ENCODE data around the gene PLD5.

PLD5 gene

DNA sequence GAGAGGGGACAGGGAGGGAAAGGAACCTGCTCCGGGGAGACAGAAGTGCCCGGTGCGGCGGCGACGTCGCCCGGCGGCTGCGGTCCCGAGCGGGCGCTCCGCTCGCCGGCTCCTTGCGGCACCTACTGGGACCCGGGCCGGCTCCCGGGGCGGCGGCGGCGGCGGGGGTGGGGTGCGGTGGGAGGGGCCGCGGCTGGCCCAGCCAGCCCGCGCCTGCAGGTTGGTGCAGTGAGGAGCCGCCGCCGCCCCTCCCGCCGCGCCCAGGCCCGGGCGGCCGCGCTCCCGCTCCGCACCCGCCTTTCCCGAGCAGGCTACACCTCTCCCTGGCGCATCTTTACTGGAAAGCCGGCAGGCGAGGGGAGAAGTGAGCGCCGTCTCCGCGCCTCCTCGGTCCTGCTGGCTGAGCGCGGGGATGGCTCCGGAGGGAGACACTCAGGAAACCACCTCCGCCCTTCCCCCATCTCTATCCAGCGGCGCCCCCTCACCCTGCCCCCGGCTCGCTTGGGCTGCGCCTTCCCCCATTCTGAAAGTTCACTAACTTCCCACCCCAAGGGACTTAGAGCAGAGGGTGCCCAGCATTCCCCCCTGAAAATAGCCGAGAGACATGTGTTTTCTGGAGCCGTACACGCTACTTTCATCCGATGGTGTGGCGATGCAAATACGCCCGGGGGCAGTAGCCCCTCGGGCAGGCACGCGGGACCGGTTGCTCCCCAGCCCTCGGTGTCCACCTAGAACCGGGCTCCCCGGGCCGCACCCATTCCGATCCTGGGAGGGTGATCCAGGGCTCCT lies at the start of gene PLD5:
TSS of gene PLD5 (minus strand) at position 127 of the 789 bp plus-strand sequence.
- no peak for DNase-seq

DNA sequence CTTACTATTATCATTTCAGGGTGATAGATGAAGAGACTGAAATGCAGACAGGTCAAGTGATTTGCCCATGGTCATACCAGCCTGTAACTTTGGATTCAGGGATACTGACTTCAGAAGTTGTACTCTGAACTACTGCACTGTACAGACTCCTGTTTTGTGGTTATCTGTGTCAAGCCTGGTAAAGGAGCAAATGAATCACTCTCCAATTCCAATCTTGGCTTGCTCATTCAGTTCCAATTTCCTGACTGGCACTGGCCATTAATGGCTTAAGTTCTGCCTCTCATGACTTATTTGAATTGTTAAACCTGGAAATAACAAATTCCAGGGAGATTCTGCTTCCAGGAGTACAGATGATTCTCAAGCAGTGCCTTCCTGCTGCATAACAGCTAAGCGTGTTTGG lies 45.4 kb upstream of the PLD5 start:
- no peak for DNase-seq

DNA sequence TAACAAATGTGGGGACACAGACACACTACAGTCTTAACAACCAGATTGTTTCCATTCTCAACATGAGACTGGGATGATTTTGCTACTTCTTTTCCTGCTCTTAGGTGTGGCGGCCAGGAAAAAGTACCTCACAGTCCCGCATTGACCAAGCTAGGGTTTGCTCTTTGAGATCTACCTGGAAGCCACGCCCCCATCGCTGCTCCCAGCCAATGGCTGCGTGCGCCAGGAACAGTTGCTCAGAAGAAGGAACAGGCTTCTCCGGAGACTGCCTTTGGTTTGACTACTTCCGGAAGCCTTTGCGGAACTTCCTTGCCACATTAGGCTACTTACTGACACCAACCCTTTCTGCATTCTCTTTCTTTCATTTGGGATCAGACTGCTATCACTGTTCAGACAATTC lies 44.2 kb upstream of the PLD5 start:
- no peak for DNase-seq

DNA sequence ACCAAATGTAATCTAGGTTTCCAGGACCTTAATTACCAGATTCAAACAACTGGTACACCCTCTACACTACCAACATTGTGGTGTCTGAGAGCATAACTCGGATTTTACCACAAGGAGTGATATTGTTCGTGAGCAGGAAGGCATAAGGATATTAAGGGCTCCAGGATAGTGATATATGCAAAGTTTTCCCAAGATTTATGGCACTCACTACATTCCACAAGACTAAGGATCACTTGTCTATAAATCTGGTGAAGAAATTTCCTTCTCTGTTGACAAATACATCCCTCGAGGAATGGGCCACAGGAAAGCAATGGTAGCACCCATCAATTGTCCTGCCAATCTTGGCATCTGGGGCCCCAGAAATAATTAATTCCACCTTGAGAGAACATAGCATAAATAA lies 43.1 kb upstream of the PLD5 start:
- DNase-seq = no peak

DNA sequence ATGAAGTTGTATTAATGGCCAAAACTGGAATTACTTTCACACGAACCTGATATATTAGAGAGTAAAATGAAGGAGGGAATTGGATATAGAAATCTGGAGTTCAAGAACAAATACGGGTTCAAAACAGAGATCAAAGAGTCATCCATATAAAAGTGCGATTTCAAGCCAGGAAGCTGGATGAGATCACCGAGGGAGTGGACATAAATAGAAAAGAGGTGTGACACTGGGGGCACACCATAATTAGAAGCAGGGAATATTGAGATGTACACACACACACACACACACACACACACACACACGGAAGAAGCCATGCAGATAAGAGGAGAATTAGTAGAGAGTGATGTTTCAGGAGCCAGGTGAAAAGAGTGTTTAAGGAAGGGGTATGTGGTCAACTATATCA lies 32.3 kb upstream of the PLD5 start:
- no peak for DNase-seq

DNA sequence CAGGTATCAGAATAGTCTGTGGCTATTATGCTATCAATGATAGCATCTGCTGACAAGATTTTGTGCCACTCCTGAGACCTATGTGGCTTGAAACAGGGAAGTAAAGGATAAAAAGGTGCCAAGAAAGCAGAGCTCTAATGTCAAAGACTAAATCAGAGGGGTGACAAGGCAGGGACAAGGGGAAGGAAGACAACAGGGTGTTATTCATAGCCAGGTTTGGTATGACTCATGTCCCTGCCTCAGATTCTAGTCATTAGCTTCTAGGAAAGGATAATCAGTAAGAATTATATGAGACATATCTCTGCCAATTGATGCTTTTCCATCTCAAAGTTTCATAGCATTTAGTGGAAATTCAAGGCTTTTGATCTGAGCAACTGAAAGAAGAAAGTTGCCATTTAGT lies 31.8 kb upstream of the PLD5 start:
- no peak for DNase-seq

DNA sequence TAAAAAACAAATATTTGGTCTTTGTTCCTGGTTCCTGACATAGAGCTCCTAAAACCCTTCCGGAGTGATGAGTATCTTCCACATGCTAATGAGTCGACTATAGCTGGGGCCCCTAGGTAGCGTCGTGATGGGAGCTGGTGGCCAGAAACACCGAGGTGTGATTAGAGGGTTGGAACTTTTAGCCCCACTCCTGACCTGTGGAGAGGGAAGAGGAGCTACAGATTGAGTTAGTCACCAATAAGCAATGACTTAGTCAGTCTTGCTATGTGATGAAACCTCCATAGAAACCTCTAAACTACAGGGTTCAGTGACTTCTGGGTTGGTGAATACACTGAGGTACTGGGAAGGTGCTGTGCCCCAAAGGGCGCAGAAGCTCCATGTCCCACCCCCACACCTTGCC lies 30.1 kb upstream of the PLD5 start:
- no peak for DNase-seq

DNA sequence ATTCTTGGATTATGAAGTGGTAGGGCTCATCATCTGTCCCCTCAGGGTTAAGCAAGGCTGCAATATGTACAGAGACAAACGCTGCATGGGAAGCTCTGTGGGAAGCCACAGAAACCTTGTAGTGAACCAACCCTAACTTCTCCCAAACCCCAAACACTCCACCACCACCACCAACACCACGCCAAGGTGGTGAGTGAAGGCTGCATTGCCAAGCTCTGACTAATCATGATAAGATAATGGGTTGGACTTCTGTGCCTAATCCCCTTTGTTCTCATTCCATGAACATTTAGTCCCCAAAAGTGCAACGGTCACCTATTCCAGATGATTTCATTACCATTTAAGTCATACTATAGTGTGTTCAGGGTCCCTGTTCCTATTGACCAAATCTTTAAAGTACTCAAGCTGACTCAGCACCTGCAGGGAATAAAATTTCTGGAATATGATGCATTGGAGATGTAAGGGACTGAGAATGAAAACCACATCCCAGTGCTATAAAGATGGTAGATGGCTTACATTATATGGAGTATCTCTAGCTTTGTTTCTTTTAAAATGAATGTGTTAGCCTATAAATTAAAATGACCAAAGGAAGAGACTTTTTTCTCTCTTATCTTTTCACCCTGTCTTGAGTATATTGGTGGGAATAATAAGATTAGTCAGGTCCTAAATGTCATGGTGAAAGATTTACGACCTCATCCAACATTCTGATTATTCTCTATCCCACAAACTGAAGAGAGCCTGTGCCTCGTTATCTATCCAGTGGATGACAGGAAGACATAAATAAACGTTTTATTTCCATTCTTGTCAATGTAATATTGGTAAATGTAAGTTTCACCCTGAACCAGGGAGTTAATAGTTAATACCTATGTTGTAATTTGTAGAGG lies 22.6 kb upstream of the PLD5 start:
- DNase-seq = no peak

DNA sequence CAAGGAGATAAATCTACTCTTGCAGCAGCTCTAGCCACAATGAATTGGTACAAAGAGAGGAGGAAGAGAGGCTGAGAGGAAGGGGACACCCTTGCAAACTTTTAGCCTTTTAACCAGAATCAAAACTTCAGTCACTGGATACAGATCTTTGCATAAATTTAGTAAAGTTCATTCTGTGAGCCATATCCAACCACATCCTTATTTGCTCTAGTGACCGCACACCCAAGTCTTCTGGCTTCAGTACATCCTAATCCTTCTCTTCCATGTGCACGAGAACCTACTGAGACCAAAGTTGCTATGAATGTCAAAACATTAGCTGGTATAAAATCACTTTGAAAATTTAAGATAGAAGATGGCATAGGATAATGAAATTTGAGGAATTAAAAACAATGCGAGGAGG lies 21.9 kb upstream of the PLD5 start:
- no peak for DNase-seq

DNA sequence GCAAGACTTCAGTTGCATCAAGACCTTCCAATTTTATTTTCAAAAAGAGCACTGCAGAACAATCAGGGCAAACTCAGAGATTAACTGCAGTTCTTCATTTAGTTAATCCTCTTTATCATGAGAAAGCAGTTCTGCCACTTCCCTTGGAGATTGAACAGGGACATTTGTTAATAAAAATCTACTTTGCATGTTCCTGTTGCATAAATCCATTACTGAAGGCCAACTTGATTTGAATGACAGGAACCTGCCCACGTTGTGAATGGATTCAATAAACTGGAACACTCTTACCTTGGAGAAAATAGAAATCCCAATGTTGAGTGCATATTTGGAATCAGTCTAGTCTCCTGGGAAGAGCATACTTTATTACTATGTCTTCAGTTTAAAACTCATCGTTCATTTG lies 19.6 kb upstream of the PLD5 start:
- DNase-seq = no peak

DNA sequence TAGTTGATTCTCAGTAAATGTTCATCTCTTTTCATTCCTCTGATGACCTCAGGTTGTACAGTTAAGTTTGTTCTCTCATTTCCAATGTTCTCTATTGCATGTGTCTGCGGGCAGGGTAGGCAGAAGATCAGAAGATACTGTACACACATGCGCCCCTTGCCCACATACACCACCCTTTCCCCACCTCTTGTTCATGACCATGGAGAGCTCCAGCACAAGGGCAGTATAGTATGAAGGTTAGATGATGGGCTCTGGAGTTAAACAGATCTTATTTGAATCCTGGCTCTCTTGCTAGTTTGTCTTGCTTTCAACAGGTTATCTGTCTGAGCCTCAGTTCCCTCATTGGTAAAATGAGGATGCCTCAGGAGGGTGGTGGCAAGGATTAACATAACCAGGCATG lies 17.8 kb upstream of the PLD5 start:
- DNase-seq = no peak

DNA sequence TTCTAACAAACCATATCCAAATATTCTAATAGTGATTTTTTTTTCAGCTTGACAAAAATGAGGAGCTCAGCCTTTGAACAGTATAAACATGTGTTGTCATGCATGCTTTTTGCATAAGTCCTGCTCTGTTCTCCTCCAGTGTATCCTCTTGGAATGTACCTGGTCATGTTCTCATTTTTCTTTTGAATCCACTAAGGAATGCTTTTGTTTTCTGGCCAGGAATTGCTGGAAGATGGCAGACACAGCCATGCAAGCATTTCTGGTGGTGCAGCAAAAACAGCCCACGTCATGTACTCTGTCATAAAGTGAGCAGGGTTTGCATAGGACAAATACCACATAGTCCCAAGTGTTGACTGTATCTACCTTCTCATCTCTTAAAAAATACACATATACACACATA lies 11.5 kb upstream of the PLD5 start:
- DNase-seq = no peak

DNA sequence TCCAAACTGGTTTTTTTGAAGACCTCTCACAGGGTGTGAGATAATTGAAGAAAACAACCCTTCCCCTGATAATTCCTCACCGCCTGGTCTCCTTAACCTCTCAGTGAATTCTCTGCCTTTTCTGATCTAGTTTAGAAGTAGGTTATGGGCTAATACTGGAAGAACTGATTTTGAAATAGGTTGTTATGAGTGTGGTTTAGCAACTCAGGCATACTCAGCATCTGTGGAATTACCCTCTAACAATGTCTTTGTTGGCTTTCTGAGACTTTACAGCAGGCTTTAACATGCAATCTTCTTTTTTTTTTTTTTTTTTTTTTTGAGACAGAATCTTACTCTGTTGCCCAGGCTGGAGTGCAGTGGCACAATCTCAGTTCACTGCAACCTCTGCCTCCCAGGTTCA lies 10.3 kb upstream of the PLD5 start:
- no peak for DNase-seq

DNA sequence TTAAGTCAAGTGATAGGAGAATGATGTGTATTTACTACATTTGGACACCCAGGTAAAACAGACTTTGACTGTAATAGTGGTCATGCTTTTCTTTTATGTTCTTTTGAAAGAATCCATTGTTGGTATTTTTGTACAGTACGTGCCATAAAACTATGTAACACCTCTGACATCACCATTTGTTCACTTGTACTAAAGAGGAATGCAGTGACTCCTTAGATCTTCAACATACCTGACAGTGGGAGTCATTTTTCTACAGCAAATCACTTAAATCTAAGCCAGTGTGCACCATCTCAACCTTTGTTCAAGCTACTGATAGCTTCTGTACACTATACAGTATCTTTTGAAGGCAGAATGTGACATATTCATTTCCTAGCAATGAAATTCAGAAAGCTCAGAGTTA lies 6.3 kb upstream of the PLD5 start:
- DNase-seq = no peak

DNA sequence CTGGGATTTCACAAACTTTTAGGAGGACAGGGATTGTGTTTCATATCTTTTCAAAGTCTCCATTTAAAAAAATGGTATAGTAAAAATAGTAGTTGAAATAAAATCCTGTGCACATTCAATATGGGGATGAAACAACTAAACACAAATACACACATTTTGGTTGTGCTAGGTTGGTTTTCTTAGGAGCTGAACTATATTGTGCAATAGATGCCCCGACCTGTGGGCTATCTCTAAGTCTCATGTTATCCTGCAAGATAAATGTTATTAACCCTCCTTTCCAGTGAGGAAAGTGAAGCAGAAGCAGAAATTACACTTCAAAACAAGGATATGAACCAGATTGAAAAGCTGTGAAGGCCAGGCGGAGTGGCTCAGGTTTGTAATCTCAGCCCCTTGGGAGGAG lies 1.3 kb upstream of the PLD5 start:
- DNase-seq = no peak

DNA sequence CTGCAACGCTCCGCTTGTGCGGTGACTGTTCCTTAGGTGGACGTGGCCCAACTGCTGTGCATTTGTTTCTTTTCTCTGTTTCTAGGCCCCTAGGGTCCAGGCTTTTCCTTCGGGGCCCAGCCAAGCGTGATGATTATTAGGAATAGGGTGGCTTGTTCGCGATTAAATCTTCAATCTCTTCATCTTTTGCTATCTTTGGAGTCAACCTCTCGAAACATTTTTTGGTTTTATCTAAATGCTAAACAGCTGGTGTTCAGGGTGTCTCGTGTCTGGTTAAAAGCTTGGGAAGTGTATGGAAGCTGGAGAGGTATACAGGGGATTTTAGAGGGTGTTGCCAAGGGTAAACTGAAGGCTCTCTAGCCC lies 844 bp upstream of the PLD5 start:
- DNase-seq = no peak

DNA sequence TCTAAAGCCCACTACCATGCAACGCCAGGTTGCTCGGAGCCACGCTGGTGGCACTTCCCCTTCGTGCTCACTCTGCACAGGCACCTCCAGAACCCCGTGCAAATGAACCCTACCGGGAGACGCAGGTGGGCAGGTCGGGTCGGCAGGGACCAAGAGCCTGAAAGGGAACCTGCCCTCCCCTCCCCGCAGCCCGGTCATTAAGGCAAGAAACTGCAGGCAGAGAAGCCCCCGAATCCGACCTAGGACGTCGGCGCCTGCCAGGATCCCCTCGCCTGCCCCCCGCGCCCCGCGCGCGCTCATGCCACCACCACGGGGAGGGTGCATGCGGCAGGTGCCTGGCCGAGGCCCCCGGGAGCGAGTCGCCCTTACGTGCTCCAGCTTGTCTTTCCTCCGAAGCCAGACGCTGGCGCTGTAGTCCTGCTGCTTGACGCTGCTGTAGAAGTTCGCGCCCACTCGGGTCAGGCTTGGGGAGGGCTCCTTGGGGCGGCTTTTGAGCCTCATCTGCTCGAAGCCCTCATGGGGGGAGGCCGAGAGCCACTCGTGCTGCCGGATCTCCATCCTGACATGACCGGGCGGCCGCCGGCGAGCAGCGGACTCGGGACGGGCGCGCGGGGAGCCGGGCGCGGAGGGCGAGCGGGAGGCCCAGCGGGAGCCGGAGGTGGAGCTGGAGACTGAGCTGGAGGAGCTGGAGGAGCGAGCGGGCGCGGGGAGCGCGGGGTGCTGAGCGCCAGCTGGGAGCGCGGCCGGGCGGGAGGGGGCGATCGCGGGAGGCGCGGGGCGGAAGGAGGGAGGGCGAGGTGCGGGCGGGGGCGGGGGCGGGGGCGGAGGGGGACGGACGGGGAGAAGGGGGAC lies 552 bp downstream of the PLD5 start:
- DNase-seq = no peak

DNA sequence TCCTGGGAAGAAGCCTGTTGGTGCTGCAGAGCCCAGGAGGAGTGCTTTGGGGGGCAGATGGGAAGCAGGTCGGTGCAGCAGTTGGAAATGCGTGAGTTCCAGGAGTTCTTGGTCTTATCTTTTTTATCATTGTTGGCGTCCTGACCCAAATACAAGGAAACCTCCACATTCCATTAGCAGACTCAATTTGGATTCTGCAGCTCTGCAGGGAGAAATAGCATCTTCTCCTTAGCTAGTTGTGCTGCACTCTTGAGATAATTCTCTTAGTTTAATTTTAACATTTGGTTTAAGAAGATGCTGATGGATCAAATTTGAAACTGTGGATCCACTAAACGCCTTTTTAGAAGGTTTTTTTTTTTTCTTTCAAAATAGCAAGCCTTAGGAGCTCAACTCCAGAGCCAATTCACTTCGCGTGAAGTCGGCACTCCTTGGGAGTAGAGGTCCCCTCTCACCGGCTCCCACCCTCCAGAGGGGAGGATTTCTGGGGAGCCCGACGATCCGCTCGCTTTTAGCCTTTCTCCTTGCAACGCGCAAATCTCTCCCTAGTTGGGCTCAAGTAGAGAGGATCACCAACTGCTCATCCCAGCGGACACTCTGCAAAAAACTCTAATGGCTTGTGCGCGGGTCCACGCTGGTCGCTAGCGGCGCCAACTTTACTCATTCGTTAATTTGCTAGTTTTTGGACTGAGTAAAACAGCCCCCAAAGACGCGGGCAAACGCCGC lies 1.3 kb downstream of the PLD5 start:
- no peak for DNase-seq

DNA sequence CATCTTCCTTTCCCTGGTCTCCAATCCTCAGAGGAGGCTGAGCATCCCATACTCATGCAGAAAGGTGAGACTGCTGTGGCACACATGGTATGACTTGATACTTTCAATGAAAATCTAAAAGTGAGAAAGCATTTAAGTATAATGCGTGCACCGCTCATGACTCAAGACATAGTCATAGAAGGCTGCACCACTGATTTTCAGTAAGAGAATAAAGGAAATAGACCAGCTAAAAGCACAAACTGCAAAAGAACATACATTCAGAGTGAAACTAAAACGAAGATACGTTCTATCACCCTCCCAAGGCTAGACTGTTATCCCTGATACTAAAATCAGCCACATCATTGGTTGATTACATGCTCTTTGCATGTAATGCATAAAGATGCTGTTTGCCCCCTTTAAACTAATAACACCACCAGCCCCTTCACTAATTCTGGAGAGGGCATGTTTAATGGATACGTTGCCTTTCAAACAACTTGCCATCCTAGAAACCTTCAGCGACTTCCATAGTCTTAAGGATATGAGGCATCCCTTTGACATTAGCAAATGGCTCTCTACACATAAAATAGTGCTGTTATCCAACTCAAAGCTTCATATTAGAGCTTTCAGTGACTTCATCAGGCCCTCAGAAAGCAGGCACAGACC lies 2.1 kb downstream of the PLD5 start:
- no peak for DNase-seq

DNA sequence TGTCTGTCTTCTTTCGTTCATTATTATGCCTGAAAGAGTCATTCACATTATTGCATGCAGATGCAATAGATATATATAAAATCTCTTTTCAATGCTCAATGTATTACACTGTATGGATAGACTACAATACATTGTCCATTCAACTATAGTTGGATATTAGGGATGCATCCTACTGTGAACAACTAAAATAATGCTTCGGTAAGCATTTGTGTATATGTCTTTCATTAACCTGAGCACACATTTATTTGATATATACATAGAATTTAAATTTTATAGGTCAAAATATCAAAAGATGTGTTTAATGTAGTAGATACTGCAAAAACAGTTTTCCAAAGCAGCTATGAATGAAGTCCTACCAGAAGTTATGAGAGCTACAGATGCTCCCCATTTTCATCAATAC lies 8.9 kb downstream of the PLD5 start:
- DNase-seq = no peak

DNA sequence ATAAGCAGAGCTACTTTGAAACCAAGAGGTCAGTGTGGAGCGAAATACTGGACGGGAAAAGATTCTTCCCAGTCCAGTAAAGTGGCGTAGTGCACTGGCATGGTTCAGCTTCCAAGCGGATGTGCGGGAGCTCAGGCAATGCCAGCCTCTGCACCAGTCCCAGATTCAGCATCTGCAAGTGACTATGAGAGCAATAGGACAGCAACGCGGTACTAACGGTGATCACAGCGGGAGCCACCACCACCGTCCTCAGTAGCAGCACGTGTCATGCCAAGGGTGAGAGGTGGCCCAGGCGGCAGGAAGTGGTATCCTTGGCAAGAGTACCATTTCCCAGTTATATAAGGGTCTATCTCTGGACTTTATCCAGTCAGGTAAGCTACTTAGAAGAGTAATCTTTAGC lies 17.8 kb downstream of the PLD5 start:
- DNase-seq = no peak

DNA sequence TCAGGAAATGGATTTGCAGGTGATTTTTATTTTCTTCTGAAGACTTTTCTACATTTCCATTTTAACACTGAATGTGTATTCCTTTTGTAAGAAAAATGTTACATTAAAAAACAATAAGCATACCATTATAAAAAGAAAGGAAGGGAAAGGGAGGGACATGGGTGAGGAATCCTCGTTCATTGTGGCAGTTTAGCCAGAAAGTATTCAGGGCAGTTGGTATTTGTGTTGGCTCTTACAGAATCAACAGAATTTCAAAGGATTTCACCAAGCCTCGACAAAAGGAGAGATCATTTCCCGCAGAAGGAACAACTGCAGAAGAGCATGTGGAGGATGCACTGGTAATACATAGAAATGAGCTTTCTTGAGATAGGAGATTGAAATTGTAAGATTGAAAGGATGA lies 35.0 kb downstream of the PLD5 start:
- no peak for DNase-seq

All from CD4-positive, alpha-beta T cell treated with Interleukin-6 for 4 hours (primary cell).